ENCODE measurements around the gene C10orf105.

C10orf105 gene

GRCh38 chr10:71716426-71716825 is 3.2 kb downstream of the C10orf105 start:
- no peak for DNase-seq (ENCODE audit: low read depth in 2 of 2)

GRCh38 chr10:71715860-71716259 is 3.7 kb downstream of the C10orf105 start:
- DNase-seq (ENCODE audit: low read depth in 2 of 2) = no peak

GRCh38 chr10:71715026-71715425 is 4.6 kb downstream of the C10orf105 start:
- no peak for DNase-seq (ENCODE audit: low read depth in 2 of 2)

- DNase-seq (ENCODE audit: low read depth in 2 of 2) = no peak
Observed at GRCh38 chr10:71714592-71714991, 5.0 kb downstream of the C10orf105 start.

- DNase-seq (ENCODE audit: low read depth in 2 of 2) = no peak
Observed at GRCh38 chr10:71714031-71714410, 5.6 kb downstream of the C10orf105 start.

GRCh38 chr10:71713135-71714030 is 6.2 kb downstream of the C10orf105 start:
- DNase-seq (ENCODE audit: low read depth in 2 of 2) = no peak

- no peak for DNase-seq (ENCODE audit: low read depth in 2 of 2)
Observed at GRCh38 chr10:71712572-71713134, 6.9 kb downstream of the C10orf105 start.

- no peak for DNase-seq (ENCODE audit: low read depth in 2 of 2)
Observed at GRCh38 chr10:71712170-71712569, 7.4 kb downstream of the C10orf105 start.

- no peak for DNase-seq (ENCODE audit: low read depth in 2 of 2)
Observed at GRCh38 chr10:71711052-71711623, 8.4 kb downstream of the C10orf105 start.

- no peak for DNase-seq (ENCODE audit: low read depth in 2 of 2)
Observed at GRCh38 chr10:71710519-71710918, 9.1 kb downstream of the C10orf105 start.

- no peak for DNase-seq (ENCODE audit: low read depth in 2 of 2)
Observed at GRCh38 chr10:71708897-71709882, 10.4 kb downstream of the C10orf105 start.

GRCh38 chr10:71708301-71708703 is 11.3 kb downstream of the C10orf105 start:
- DNase-seq (ENCODE audit: low read depth in 2 of 2) = peak in 1 of 2 donors; percentile 37

- DNase-seq (ENCODE audit: low read depth in 2 of 2) = no peak
Observed at GRCh38 chr10:71707240-71707789, 12.3 kb downstream of the C10orf105 start.

- no peak for DNase-seq (ENCODE audit: low read depth in 2 of 2)
Observed at GRCh38 chr10:71706216-71707121, 13.1 kb downstream of the C10orf105 start.

- DNase-seq (ENCODE audit: low read depth in 2 of 2) = no peak
Observed at GRCh38 chr10:71705582-71705981, 14.0 kb downstream of the C10orf105 start.

- DNase-seq (ENCODE audit: low read depth in 2 of 2) = no peak
Observed at GRCh38 chr10:71704816-71705215, 14.8 kb downstream of the C10orf105 start.

GRCh38 chr10:71703577-71703976 is 16.0 kb downstream of the C10orf105 start:
- DNase-seq (ENCODE audit: low read depth in 2 of 2) = no peak

- no peak for DNase-seq (ENCODE audit: low read depth in 2 of 2)
Observed at GRCh38 chr10:71701496-71702132, 18.0 kb downstream of the C10orf105 start.

- no peak for DNase-seq (ENCODE audit: low read depth in 2 of 2)
Observed at GRCh38 chr10:71700731-71701368, 18.7 kb downstream of the C10orf105 start.

Data from stimulated activated CD8-positive, alpha-beta memory T cell treated with anti-CD3 and anti-CD28 coated beads, Interleukin-7, amount 100 ng/mL, for 4 hours (primary cell).